ENCODE results near the gene THSD4. TPM values are rescaled to one million over a fixed set of nuclear protein-coding genes. Genes with fewer than 3 reads are reported as not detected.
A peak's percentile ranks its signal among the peaks of the same experiment; 100 is the strongest.

The THSD4 gene
- total and polyA plus RNA-seq, 2 of the 4 experiments (the other 2 are of a cell fraction), result 25.5 to 31.1 TPM

DNA sequence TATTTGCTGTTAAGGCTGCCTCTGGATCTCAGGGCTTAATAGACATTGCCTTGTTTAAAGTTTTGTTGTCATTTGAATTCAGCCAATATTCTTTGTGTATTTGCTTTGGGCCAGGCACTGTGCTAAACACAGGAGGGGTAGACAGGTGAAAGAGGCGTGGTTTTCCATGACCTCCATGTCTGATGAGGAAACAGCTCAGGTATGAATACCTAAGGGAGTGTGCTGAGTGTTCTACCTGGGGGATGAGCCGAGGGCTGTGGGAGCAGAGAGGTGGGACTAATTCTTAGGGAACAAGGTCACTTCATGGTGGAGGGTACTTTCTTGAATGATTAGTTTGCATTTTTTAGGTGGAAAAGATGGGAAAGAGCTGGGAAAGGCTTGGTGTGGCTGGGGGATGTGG, 108.2 kb downstream of the THSD4 start:
- ChIA-PET POLR2A (ENCODE audit: unreplicated experiment) (interaction anchor here (0.7 kb wide), 1 partner anchor 111 kb away, joined by 3 read pairs; no protein-coding TSS in a partner anchor), CTCF (no interaction called here)
- Histone ChIP-seq H3K56ac (ENCODE audit: extremely low read depth, insufficient read depth, low read length) (no peak overlapping the region), H4K20me1 (ENCODE audit: insufficient read depth, low read length) (no peaks in the 10 kb centered on the region), H4K5ac (ENCODE audit: low read depth, low read length) (no peak overlapping the region), H3K27me3 (ENCODE audit: control insufficient read depth, insufficient read depth, low read length) (no peaks in the 10 kb centered on the region), H3K4ac (ENCODE audit: low read depth, low read length) (no peak overlapping the region), H3K4me1 (ENCODE audit: control insufficient read depth, insufficient read depth, low read length) (peaks cover 25% of the 10 kb centered on the region), H3K9me1 (ENCODE audit: insufficient read depth, low read length) (peaks cover 14% of the 10 kb centered on the region; the same call in 1 of the 2 replicates), H3K18ac (ENCODE audit: low read depth, low read length) (no peak overlapping the region), H2AK5ac (ENCODE audit: low read depth, low read length) (peak overlapping the region; percentile 2; the same call in 1 of the 2 replicates), H3K9ac (ENCODE audit: low read depth, low read length) (no peak overlapping the region), H2AK9ac (replicated peaks; ENCODE audit: low read depth, low read length, poor library complexity) (no peak overlapping the region), H3K4me2 (ENCODE audit: low read depth, low read length) (no peak overlapping the region), H4K8ac (ENCODE audit: low read depth in 2 of 2, low read length in 2 of 2) (0 out of 4 replicates have a peak overlapping the region, but pooled peaks of 1 of the 2 experiments have one; percentile 10), H3K23ac (ENCODE audit: low read depth, low read length) (no peak overlapping the region), H2BK20ac (ENCODE audit: low read depth, low read length) (no peak overlapping the region), H4K91ac (ENCODE audit: insufficient read depth, low read depth, low read length) (no peak overlapping the region), H3K14ac (replicated peaks; ENCODE audit: low read depth, low read length) (peak overlapping the region; percentile 19; the same call in 1 of the 2 replicates), H2AFZ (replicated peaks; ENCODE audit: low read length, poor library complexity) (no peak overlapping the region), H3K79me1 (ENCODE audit: low read depth in 1 of 2, low read length in 2 of 2) (peaks cover 11 to 39% of the 10 kb centered on the region in 2 experiments), H3K4me3 (ENCODE audit: insufficient read depth, low read depth, low read length) (no peak overlapping the region), H3K27ac (ENCODE audit: insufficient read depth, low read length) (no peak overlapping the region), H2BK120ac (ENCODE audit: low read depth, low read length) (no peak overlapping the region), H3K36me3 (ENCODE audit: control insufficient read depth, insufficient read depth, low read length) (peaks cover 8% of the 10 kb centered on the region), H2BK5ac (ENCODE audit: low read depth, low read length, poor library complexity, severe bottlenecking) (no peak overlapping the region), H3K9me3 (ENCODE audit: control insufficient read depth, insufficient read depth, low read length) (peaks cover 3% of the 10 kb centered on the region; the same call in 1 of the 2 replicates), H2BK15ac (ENCODE audit: low read depth, low read length) (no peak overlapping the region)
- intact Hi-C loops (cut with micrococcal nuclease) (no loop called here), in situ Hi-C loops (cut with MboI; ENCODE audit: low sequenced_read_pairs) (no loop called here), dilution Hi-C loops (cut with HindIII; ENCODE audit: low sequenced_read_pairs, unreplicated experiment) (no loop called here)
- ATAC-seq (ENCODE audit: low read depth), result no peak
- no peak for TF ChIP-seq RCOR1 (IDR thresholded peaks at IDR 0.05; ENCODE audit: insufficient replicate concordance, low read length)
- TF ChIP-seq BHLHE40 (IDR thresholded peaks at IDR 0.05; ENCODE audit: low read depth, low read length), result no peak
- TF ChIP-seq, protein P1, sequence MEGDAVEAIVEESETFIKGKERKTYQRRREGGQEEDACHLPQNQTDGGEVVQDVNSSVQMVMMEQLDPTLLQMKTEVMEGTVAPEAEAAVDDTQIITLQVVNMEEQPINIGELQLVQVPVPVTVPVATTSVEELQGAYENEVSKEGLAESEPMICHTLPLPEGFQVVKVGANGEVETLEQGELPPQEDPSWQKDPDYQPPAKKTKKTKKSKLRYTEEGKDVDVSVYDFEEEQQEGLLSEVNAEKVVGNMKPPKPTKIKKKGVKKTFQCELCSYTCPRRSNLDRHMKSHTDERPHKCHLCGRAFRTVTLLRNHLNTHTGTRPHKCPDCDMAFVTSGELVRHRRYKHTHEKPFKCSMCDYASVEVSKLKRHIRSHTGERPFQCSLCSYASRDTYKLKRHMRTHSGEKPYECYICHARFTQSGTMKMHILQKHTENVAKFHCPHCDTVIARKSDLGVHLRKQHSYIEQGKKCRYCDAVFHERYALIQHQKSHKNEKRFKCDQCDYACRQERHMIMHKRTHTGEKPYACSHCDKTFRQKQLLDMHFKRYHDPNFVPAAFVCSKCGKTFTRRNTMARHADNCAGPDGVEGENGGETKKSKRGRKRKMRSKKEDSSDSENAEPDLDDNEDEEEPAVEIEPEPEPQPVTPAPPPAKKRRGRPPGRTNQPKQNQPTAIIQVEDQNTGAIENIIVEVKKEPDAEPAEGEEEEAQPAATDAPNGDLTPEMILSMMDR (conservative IDR thresholded peaks at IDR 0.05; ENCODE audit: low read depth, low read length), result no peak
- TF ChIP-seq, protein P2, sequence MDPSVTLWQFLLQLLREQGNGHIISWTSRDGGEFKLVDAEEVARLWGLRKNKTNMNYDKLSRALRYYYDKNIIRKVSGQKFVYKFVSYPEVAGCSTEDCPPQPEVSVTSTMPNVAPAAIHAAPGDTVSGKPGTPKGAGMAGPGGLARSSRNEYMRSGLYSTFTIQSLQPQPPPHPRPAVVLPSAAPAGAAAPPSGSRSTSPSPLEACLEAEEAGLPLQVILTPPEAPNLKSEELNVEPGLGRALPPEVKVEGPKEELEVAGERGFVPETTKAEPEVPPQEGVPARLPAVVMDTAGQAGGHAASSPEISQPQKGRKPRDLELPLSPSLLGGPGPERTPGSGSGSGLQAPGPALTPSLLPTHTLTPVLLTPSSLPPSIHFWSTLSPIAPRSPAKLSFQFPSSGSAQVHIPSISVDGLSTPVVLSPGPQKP (IDR thresholded peaks at IDR 0.05; ENCODE audit: borderline replicate concordance, low read depth, low read length), result no peak
- no peak for TF ChIP-seq FOS (IDR thresholded peaks at IDR 0.05; ENCODE audit: low read depth, low read length)
- TF ChIP-seq RAD21 (IDR thresholded peaks at IDR 0.05; ENCODE audit: low read length), result no peak
- no peak for TF ChIP-seq MXI1 (IDR thresholded peaks at IDR 0.05; ENCODE audit: borderline replicate concordance, low read depth, low read length)
- no peak for TF ChIP-seq MAZ (IDR thresholded peaks at IDR 0.05; ENCODE audit: borderline replicate concordance, low read depth, low read length)
- TF ChIP-seq SMC3 (IDR thresholded peaks at IDR 0.05; ENCODE audit: low read depth, low read length), result no peak
- TF ChIP-seq POLR2A (IDR thresholded peaks at IDR 0.05; ENCODE audit: low read depth, low read length), result no peak
- no peak for TF ChIP-seq CHD1 (IDR thresholded peaks at IDR 0.05; ENCODE audit: low read depth, low read length)
- TF ChIP-seq NFE2L2 (IDR thresholded peaks at IDR 0.05; ENCODE audit: low read depth, low read length), result no peak
- TF ChIP-seq RFX5 (IDR thresholded peaks at IDR 0.05; ENCODE audit: low read depth, low read length), result no peak
- no peak for TF ChIP-seq MAFK (IDR thresholded peaks at IDR 0.05; ENCODE audit: low read depth, low read length)
- TF ChIP-seq CEBPB (IDR thresholded peaks at IDR 0.05; ENCODE audit: low read depth, low read length), result no peak
- DNase-seq, result no peak
- WGBS, 2 experiments (ENCODE audit: extremely low coverage in 2 of 2, insufficient read length in 1 of 2), result 67% methylated on average over 1 of the region's 2 CpGs; no CpG with 5 or more reads in 1 of the 2 experiments
- BruUV-seq (replicated peaks), result no TSS peak

Measured in IMR-90 (cell line).